ENCODE results near the gene PCDHB11.
"Not testable (repeated sequence)": the region's sequence is repeated elsewhere in the genome, so short reads cannot be mapped to it uniquely, and the experiment has no call there.

The PCDHB11 gene

DNA sequence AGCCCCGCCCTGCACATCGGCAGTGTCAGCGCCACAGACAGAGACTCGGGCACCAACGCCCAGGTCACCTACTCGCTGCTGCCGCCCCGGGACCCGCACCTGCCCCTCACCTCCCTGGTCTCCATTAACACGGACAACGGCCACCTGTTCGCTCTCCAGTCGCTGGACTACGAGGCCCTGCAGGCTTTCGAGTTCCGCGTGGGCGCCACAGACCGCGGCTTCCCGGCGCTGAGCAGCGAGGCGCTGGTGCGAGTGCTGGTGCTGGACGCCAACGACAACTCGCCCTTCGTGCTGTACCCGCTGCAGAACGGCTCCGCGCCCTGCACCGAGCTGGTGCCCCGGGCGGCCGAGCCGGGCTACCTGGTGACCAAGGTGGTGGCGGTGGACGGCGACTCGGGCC is 47.5 kb downstream of the PCDHB11 start:
- DNase-seq: not testable (repeated sequence)

DNA sequence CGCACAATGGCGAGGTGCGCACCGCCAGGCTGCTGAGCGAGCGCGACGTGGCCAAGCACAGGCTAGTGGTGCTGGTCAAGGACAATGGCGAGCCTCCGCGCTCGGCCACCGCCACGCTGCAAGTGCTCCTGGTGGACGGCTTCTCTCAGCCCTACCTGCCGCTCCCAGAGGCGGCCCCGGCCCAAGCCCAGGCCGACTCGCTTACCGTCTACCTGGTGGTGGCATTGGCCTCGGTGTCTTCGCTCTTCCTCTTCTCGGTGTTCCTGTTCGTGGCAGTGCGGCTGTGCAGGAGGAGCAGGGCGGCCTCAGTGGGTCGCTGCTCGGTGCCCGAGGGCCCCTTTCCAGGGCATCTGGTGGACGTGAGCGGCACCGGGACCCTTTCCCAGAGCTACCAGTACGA is 48.0 kb downstream of the PCDHB11 start:
- DNase-seq: not testable (repeated sequence)

- DNase-seq: no peak
These were observed 51.1 kb downstream of the PCDHB11 start for GRCh38 chr5:141250576-141250975.

Measured in NCI-H774 (cell line).